Fibroblast of lung (primary cell): Measurements from ENCODE around the gene SERTAD1.

Experiments used
- EZH2 ChIP-seq: IDR thresholded peaks from 2 replicates; pipeline ENCODE4 v1.5.1; 2012; ENCODE audit warnings: low read length, control low read depth, mild to moderate bottlenecking; ENCODE audit errors: missing control alignments
- TF ChIP-seq, protein P1 (sequence below), 2 donors: IDR thresholded peaks in 1 of 2; conservative IDR thresholded peaks in 1 of 2; 1 replicate in 1 of 2; 2 replicates in 1 of 2; pipeline ENCODE4 v1.5.1; 2011 to 2012; ENCODE audit warnings: low read length in 2 of 2, control low read depth in 1 of 2, inconsistent platforms in 1 of 2, low read depth in 1 of 2, mild to moderate bottlenecking in 1 of 2

DNA sequence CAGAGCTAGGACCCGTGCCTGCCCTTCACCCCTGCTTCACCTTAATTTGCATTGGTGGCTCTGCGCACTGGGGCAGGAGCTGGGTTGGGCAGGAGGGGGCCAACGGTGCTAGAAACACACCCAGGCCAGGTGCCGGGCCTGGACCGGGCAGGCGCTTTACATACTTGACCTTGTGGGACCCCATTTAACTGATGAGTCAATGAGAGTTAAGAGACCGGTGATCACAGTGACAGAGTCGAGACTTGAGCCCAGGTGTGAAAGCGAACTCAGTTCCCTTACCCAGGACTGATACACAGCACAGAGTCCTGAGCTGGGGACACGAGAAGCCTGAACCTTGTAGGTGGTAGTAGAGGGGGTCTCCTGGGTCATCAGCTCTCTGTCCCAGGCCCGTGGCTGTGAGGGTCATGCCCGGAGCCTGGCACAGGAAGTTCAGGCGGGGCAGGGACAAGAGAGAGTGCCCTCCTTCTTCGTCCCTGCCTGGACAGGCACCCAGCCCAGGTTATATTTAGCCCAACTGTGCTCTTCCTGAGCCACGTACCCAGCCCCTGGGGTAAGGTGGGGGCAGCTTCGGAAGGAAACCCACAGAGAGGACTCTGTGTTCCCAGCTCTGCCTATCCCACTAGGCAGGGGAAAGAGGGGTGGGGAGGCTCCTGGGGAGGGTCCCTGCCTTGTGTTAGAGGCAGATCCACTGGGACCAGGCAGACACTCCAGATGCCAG is 14.5 kb downstream of the SERTAD1 start:
- TF ChIP-seq, protein P1, sequence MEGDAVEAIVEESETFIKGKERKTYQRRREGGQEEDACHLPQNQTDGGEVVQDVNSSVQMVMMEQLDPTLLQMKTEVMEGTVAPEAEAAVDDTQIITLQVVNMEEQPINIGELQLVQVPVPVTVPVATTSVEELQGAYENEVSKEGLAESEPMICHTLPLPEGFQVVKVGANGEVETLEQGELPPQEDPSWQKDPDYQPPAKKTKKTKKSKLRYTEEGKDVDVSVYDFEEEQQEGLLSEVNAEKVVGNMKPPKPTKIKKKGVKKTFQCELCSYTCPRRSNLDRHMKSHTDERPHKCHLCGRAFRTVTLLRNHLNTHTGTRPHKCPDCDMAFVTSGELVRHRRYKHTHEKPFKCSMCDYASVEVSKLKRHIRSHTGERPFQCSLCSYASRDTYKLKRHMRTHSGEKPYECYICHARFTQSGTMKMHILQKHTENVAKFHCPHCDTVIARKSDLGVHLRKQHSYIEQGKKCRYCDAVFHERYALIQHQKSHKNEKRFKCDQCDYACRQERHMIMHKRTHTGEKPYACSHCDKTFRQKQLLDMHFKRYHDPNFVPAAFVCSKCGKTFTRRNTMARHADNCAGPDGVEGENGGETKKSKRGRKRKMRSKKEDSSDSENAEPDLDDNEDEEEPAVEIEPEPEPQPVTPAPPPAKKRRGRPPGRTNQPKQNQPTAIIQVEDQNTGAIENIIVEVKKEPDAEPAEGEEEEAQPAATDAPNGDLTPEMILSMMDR (conservative IDR thresholded peaks at IDR 0.05 in 1 of 2, IDR thresholded peaks at IDR 0.05 in 1 of 2; ENCODE audit: low read depth in 1 of 2, low read length in 2 of 2) = no peak
- TF ChIP-seq EZH2 = no peak
